Ascending aorta (tissue), 2 donors: ENCODE measurements around the gene ITK. TPM values are rescaled to one million over a fixed set of nuclear protein-coding genes. Genes with fewer than 3 reads are reported as not detected.

Experiments used
- DNase-seq, 2 donors: peaks; one replicate each; pipeline ENCODE4 v3.0.0-alpha.2; 2019; ENCODE audit warnings: low spot score in 2 of 2
- H3K27ac ChIP-seq, 2 donors: fragments of 200-600 bp; sonication (generic); one replicate each; pipeline ENCODE4 v1.5.1; 2016 to 2017; ENCODE audit warnings: mild to moderate bottlenecking in 1 of 2
- H3K27me3 ChIP-seq: fragments of 200-600 bp; sonication (generic); one replicate; pipeline ENCODE4 v1.5.1; 2017
- H3K36me3 ChIP-seq, 2 donors: fragments of 200-600 bp; sonication (generic); one replicate each; pipeline ENCODE4 v1.5.1; 2016
- H3K4me1 ChIP-seq, 2 donors: fragments of 200-600 bp; sonication (generic); one replicate each; pipeline ENCODE4 v1.5.1; 2016 to 2017; ENCODE audit warnings: mild to moderate bottlenecking in 1 of 2
- H3K4me3 ChIP-seq, 2 donors: fragments of 200-600 bp; sonication (generic); one replicate each; pipeline ENCODE4 v1.5.1; 2016 to 2017; ENCODE audit warnings: mild to moderate bottlenecking in 1 of 2
- H3K9me3 ChIP-seq, 2 donors: fragments of 200-600 bp; sonication (generic); one replicate each; pipeline ENCODE4 v1.5.1; 2016
- CTCF ChIP-seq, 3 experiments: fragments of 200-600 bp in 2 of 3; fragments of 450-650 bp in 1 of 3; sonication (generic) in 2 of 3; IDR thresholded peaks; one replicate each; pipeline ENCODE4 v1.5.1; 2016 to 2019; ENCODE audit warnings: antibody characterized with exemption in 3 of 3, mild to moderate bottlenecking in 1 of 3, moderate library complexity in 1 of 3
- intact Hi-C: fragments of 100-400 bp; cut with DNase I; formaldehyde crosslinking; loops from one replicate; pipeline ENCODE4 v1.15.1; 2023
- total RNA-seq: library from RNA; depleted of rRNA; stranded (reverse); fragments of >200 nt; gene quantifications from one replicate; pipeline ENCODE4 v1.1.0, GENCODE V29; 2016

The ITK gene
- total RNA-seq, 1 donor from 2014 or later, result 0.43 TPM

GRCh38 chr5:157219491-157220271 lies 39.0 kb downstream of the ITK start:
- Histone ChIP-seq H3K27ac (no peak overlapping the region), H3K36me3 (no peaks in the 10 kb centered on the region), H3K4me1 (no peaks in the 10 kb centered on the region), H3K27me3 (no peaks in the 10 kb centered on the region), H3K9me3 (no peaks in the 10 kb centered on the region), H3K4me3 (no peak overlapping the region)
- DNase-seq, result no peak
- TF ChIP-seq CTCF (IDR thresholded peaks at IDR 0.05), result no peak
- intact Hi-C loops, result no loop called here

GRCh38 chr5:157221959-157222358 lies 41.3 kb downstream of the ITK start:
- intact Hi-C loops, result no loop called here
- no peaks in the 10 kb centered on the region for H3K9me3 ChIP-seq
- no peaks in the 10 kb centered on the region for H3K27me3 ChIP-seq
- H3K27ac ChIP-seq, result no peak overlapping the region
- H3K4me3 ChIP-seq, result no peak overlapping the region
- DNase-seq, result no peak
- TF ChIP-seq CTCF (IDR thresholded peaks at IDR 0.05), result no peak
- no peaks in the 10 kb centered on the region for H3K36me3 ChIP-seq
- no peaks in the 10 kb centered on the region for H3K4me1 ChIP-seq

GRCh38 chr5:157222506-157223230 lies 42.0 kb downstream of the ITK start:
- Histone ChIP-seq H3K36me3 (no peaks in the 10 kb centered on the region), H3K27me3 (no peaks in the 10 kb centered on the region), H3K4me3 (no peak overlapping the region), H3K27ac (no peak overlapping the region), H3K4me1 (no peaks in the 10 kb centered on the region), H3K9me3 (no peaks in the 10 kb centered on the region)
- DNase-seq, result no peak
- no peak for TF ChIP-seq CTCF (IDR thresholded peaks at IDR 0.05)
- intact Hi-C loops, result no loop called here

DNA sequence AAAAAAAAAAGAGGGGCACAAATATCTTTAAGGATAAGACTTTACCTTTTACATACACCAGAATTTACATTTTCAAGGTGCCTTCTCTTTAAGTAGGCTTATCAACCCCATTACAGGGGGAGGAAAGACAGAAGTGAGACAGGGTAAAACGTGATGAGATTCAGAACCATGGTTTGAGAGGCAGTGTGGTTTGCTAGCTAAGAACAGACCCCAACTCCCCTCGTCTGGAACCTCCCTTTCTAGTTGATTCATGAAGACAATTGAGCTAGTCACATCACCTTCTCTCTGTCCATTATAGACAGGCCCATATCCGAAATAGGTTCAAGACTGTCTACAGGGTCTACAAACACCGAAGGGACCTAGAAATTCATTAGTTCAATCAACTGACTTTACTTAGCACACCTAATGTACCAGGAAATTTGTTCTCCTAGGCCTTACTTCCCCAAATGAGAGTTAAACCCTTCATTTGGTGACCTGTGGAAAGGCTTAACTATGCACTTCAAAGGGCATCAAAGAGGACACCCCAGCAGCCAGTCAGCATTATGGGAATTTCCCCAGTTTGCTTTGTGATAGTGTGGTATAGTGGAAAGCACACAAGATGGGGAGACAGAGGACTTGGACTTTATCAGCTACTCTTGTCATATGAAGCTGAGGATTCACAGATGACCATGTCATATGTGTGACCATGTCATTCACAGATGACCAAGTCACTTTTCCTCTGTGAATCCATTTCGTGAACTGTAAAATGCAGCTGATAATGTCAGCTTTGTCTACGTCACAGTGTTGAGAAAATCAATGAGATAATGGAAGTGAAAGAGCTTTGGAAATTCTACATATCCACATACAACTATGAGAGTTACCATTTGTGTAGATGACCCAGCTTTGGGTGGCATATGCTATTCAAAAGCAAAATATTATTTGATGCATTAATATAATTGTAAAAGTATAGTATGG lies 45.1 kb downstream of the ITK start:
- H3K27me3 ChIP-seq, result no peaks in the 10 kb centered on the region
- H3K4me1 ChIP-seq, result no peaks in the 10 kb centered on the region
- H3K27ac ChIP-seq, result no peak overlapping the region
- H3K36me3 ChIP-seq, result no peaks in the 10 kb centered on the region
- intact Hi-C loops, result no loop called here
- no peak for DNase-seq
- no peaks in the 10 kb centered on the region for H3K9me3 ChIP-seq
- no peak for TF ChIP-seq CTCF (IDR thresholded peaks at IDR 0.05)
- no peak overlapping the region for H3K4me3 ChIP-seq

DNA sequence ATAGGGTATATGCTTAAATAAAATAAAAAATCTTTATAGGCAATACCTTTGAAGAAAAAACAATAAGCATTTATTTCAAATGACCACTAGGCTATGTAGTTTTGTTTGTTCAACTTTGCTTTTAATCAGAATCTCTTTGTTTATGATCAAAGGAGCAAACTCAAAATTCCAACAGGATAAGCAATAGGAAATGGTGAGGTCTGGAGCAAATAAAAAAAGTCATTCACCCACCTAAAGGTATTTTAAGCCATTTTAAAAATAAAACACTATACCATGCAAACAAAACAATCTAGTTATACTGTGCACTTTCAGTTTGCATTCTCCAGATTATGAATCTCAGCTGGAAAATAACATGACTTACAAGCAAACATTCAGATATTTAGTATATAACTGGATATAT lies 50.0 kb downstream of the ITK start:
- no peak for DNase-seq
- no peaks in the 10 kb centered on the region for H3K36me3 ChIP-seq
- no peaks in the 10 kb centered on the region for H3K4me1 ChIP-seq
- H3K9me3 ChIP-seq, result no peaks in the 10 kb centered on the region
- no peak for TF ChIP-seq CTCF (IDR thresholded peaks at IDR 0.05)
- H3K27ac ChIP-seq, result no peak overlapping the region
- no peak overlapping the region for H3K4me3 ChIP-seq
- intact Hi-C loops, result no loop called here
- no peaks in the 10 kb centered on the region for H3K27me3 ChIP-seq
